Measurements from ENCODE around the gene MYBPC1. TPM values are rescaled to one million over a fixed set of nuclear protein-coding genes. Genes with fewer than 3 reads are reported as not detected.

The MYBPC1 gene
- total RNA-seq, 1 experiment from 2014 or later, result not detected

GRCh38 chr12:101719566-101719965 is 124.8 kb downstream of the MYBPC1 start:
- ChIA-PET CTCF (no interaction called here), POLR2A (no interaction called here)
- in situ Hi-C loops (cut with HindIII; ENCODE audit: low pct_unique_long_range_greater_than_20kb, low sequenced_read_pairs) (no loop called here), intact Hi-C loops (cut with micrococcal nuclease; ENCODE audit: unreplicated experiment) (no loop called here)
- Histone ChIP-seq H3K9me3 (ENCODE audit: control insufficient read depth, insufficient read depth, low read depth, low read length) (no peaks in the 10 kb centered on the region), H3K4me3 (ENCODE audit: low read depth in 2 of 2, low read length in 2 of 2) (no peak overlapping the region), H3K27ac (ENCODE audit: low read length) (no peak overlapping the region), H3K4me1 (ENCODE audit: control insufficient read depth, insufficient read depth, low read length) (peaks cover 8% of the 10 kb centered on the region), H3K27me3 (ENCODE audit: control insufficient read depth, insufficient read depth, low read length) (no peaks in the 10 kb centered on the region), H3K36me3 (ENCODE audit: control insufficient read depth, insufficient read depth, low read length) (peaks cover 16% of the 10 kb centered on the region)
- ATAC-seq (no peak), DNase-seq (ENCODE audit: low read depth, low spot score) (no peak)
- TF ChIP-seq TCF7L2 (IDR thresholded peaks at IDR 0.05; ENCODE audit: low read depth, low read length) (no peak), CTCF (IDR thresholded peaks at IDR 0.05) (no peak), POLR2AphosphoS5 (IDR thresholded peaks at IDR 0.05; ENCODE audit: low read depth, low read length) (no peak)
- BruUV-seq (replicated peaks), result no TSS peak

- in situ Hi-C loops (cut with HindIII; ENCODE audit: low pct_unique_long_range_greater_than_20kb, low sequenced_read_pairs), result no loop called here
- no peak for TF ChIP-seq REST (IDR thresholded peaks at IDR 0.05; ENCODE audit: insufficient read depth in 1 of 2, low read depth in 2 of 2, low read length in 1 of 2)
- no peak for TF ChIP-seq CTCF (IDR thresholded peaks at IDR 0.05)
- no peak for TF ChIP-seq POLR2AphosphoS5 (IDR thresholded peaks at IDR 0.05; ENCODE audit: low read depth, low read length)
- TF ChIP-seq SIN3A (IDR thresholded peaks at IDR 0.05; ENCODE audit: borderline replicate concordance, insufficient read depth, low read depth, low read length), result no peak
- TF ChIP-seq TCF7L2 (IDR thresholded peaks at IDR 0.05; ENCODE audit: low read depth, low read length), result no peak
- no peaks in the 10 kb centered on the region for H3K9me3 ChIP-seq (ENCODE audit: control insufficient read depth, insufficient read depth, low read depth, low read length)
- no TSS peak for BruUV-seq (replicated peaks)
- peaks cover 18% of the 10 kb centered on the region for H3K36me3 ChIP-seq (ENCODE audit: control insufficient read depth, insufficient read depth, low read length)
- ChIA-PET POLR2A (no interaction called here), CTCF (no interaction called here)
- no peak overlapping the region for H3K27ac ChIP-seq (ENCODE audit: low read length)
- intact Hi-C loops (cut with micrococcal nuclease; ENCODE audit: unreplicated experiment), result no loop called here
- peaks cover 3% of the 10 kb centered on the region; the same call in 1 of the 2 replicates for H3K4me1 ChIP-seq (ENCODE audit: control insufficient read depth, insufficient read depth, low read length)
- no peak overlapping the region for H3K4me3 ChIP-seq (ENCODE audit: low read depth in 2 of 2, low read length in 2 of 2)
- no peaks in the 10 kb centered on the region for H3K27me3 ChIP-seq (ENCODE audit: control insufficient read depth, insufficient read depth, low read length)
- DNase-seq (ENCODE audit: low read depth, low spot score) (no peak), ATAC-seq (no peak)
These were observed 125.3 kb downstream of the MYBPC1 start for GRCh38 chr12:101720118-101720517.

Measured in Panc1 (cell line).